HG03280 (cell line): ENCODE data around the gene DSN1.
A peak's percentile ranks its signal among the peaks of the same experiment; 100 is the strongest.

Experiments
- ATAC-seq: cut with Tn5 transposase; IDR thresholded peaks from one replicate; pipeline ENCODE4 v1.9.1; 2021; ENCODE audit warnings: mild to moderate bottlenecking, moderate library complexity; ENCODE audit not compliant: unreplicated experiment

The DSN1 gene

GRCh38 chr20:36758276-36758675 is 15.3 kb downstream of the DSN1 start:
- no peak for ATAC-seq

DNA sequence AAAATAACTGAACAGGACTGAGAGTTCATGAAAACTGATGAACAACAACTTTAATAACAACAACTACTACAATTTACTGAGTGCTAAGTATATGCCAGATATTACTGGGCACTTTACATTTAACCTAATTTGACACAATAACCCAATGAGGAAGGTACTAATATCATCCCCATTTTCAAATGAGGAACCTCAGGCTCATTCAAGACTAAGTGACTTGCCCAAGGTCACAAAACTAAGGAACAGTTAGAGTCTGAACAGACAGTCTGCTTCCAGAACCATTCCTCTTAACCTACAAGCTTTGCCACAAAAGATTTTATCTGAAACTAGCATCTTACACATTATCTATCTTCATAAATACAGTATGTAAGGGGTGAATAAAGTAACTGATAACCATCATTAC is 17.1 kb downstream of the DSN1 start:
- no peak for ATAC-seq

DNA sequence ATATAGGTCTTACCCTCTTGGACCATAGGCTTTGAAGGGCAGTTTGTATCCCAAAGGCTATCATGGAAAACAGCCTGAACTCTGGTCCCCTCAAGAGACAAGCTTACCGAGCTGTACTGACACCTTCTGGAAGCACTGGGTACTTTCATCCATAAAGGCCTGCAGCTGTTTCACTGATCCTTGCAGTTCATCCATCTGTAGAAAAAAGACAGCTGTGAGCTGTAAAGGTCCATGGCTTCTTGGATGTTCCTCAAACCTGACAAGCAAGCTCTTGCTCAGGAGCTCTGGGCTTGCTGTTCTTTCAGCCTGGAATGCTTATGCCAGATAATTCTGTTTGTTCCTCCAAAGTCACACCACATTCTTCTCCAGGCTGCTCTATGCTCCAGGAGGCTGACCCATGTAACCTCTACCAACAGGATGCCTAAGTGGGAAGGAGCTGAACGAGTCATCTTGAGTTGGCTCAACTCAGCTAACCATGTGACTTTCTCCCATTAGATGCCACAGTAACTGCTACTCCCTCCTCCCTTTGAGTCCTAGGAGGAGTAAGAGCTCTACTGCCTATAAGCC is 18.8 kb downstream of the DSN1 start:
- ATAC-seq = no peak

DNA sequence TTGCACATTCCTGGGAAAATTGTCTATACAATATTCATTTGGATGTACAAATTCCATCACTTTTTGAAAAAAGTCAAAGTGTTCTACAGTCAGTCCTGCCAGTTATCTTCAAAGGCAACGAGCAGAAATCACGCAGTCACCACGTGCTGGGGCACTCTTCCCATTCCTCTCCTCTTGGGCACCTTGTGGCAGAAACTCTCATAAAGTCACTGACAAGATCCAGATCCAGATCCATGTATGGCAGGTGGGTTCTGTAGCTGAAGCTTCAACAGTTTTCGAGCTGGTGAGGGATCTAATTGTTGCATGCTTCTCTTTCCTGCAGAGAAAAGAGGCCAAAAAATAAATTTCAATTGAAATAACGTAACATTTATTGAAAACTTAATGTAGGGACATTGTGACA is 21.0 kb downstream of the DSN1 start:
- no peak for ATAC-seq

DNA sequence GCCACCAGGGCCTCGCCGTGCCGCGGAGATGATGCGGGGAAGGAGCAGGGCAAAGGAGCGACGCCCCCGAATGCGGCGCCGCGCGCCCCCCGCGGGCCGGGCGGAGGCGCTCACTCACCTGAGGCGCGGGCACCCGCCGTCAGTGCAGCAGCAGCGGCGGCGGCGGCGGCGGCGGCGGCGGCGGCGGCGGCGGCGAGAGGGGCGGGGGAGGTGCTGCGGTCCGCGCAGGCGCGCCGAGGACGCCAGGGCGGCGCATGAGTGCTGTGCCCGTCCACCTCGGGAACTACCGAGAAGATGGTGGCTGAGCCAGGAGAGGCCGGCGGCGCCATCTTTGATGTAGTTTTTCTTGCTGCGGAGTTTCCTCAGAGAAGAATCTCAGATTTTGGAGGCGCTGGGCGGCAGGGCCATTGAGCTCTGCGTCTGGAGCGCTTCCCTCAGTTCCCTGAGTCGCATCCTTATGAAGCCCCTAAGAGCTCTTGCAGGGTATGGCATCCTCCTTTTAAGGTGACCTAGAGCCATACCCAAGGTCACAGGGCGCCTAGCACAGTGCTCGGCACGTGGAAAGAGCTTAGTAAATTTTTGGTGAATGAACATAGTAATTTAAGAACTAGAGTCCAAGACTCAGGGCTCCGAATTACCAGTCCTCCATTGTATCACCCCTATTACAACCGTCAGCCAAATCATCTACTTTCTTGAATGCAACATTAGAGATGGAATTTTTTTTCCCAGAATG is 27.5 kb downstream of the DSN1 start, which contains the start of gene NDRG3:
Gene NDRG3 (minus strand): TSS at position 164 of the 733 bp plus-strand sequence. CDS start 24,355 bp downstream, outside the sequence.
- peak; percentile 92 for ATAC-seq

- peak; percentile 6 for ATAC-seq
Measured at GRCh38 chr20:36745234-36745926, 28.2 kb downstream of the DSN1 start.

GRCh38 chr20:36744764-36745191 is 28.8 kb downstream of the DSN1 start:
- ATAC-seq = no peak

DNA sequence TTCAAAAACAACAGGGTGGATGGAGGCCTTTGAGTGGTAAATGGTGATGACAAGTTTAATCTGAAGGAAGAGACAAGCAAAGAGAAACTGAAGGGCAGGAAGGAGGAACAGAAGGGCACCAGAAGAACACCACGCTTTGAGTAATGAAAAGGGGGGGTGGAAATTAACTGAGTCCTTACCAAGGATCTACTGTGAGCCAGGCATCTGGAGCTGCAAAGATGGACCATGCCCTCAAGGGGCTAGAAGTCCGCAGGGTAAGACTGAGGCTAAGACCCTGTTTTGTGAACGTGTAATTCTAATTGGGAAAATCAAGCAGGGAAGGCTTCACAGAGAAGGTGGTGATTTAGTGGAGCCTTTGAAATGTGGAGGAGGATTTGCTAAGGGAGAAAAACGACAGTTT is 29.3 kb downstream of the DSN1 start:
- no peak for ATAC-seq

- no peak for ATAC-seq
Measured at GRCh38 chr20:36742558-36742957, 31.0 kb downstream of the DSN1 start.

DNA sequence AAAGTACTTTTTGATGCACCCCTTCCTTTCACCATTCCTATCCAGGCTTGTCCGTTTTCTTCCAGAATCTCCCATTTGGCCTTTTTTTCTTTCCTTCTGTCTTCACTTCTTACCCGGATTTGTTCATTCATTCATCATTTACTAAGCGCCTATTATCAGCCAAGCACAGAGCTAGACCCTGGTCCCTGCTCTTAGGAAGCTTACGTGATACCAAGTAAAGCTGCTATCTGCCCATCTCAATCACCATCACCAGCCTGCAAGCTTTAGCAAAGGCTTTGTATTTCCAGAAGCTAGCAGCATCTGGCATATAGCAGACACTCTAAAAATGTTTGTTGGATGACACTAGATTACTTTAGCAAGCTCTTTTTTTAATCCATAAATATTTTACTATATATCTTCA is 32.5 kb downstream of the DSN1 start:
- ATAC-seq = no peak

GRCh38 chr20:36737183-36737499 is 36.4 kb downstream of the DSN1 start:
- no peak for ATAC-seq

DNA sequence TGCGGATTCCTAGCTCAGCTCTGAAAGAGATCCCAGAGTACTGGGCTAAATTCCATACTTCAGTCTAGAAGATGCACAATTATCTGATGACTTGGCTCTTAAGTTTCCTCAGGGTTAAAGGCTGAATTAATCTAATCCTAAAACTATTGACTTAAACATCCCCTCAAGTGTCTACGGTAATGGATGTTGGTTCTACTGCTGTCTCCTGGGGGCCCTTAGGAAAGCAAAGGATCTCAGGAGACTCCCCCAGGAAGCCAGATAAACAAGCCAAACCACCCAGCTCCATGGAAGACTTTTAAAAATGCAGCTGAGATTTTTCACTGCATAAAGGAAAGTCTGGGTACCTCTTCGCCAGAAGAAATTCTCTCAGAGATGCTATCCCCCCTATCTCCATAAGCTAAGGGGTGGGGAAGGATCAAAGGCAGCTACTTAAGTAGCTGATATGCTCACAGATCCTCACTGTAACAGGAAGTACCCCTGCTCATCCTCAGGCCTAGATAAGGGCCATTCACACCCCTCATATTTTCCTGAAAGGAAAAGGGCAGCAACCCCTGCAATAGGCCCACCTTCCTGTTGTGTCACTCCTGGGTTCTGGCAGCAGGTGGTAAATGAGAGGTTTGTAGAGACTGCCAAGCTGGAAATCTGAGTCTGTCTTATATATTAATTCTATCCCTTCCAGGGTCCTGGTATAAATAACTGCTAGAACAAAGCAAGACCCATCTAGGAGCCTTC is 36.9 kb downstream of the DSN1 start:
- no peak for ATAC-seq

DNA sequence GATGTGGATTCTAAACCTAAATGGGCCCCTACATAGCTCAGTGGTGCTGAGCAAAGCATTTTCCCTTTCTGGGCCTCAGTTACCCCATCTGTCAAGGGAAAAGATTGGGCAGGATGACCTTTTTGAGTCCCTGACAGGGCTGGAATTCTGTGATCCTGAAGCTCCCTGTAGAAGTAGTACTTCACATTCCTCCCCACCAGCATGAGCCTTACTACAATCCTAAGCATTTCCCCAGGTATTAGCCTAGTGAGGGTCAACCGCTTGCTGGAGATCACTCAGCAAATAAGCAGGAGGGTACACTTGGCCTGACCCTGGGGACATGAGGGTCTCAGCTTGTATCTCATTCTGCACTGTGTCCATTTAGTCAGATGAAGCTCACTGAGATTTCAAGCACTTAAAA is 41.1 kb downstream of the DSN1 start:
- no peak for ATAC-seq

GRCh38 chr20:36728986-36729385 is 44.6 kb downstream of the DSN1 start:
- ATAC-seq = no peak

DNA sequence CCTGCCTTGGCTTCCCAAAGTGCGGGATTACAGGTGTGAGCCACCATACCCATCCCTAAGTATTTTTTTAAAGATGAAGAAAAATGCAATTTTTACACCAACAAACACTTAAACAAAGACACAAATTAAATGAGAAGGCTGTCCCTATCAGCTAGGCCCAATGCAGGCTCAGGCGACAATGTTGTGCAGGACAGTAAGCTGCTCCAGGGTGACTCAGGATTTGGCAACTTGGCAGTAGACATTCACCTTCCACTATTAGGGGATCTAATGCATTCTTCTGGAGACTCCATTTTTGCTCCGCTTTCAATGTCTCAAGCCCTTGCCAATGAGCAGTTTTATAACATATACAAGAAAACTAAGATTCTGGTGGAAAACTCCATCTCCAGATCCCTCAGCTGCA is 47.4 kb downstream of the DSN1 start:
- ATAC-seq = no peak

- no peak for ATAC-seq
Measured at GRCh38 chr20:36720510-36720909, 53.1 kb downstream of the DSN1 start.

DNA sequence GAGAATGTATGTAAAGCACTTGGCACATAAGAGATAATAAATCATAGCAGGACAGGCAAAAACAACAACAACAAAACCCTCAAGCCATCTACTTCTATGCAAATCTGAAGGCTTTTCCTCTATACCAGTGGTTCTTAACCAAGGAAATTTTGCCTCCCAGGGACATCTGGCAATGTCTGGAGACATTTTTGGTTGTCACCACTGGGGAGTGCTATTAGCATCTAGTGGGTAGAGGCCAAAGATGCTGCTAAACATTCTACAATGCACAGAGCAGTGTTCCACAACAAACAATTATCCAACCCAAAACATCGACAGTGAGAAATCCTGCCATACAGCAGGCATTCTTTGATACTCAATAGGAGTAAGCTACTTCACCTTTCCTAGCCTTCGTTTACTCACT is 55.9 kb downstream of the DSN1 start:
- no peak for ATAC-seq

- no peak for ATAC-seq
Measured at GRCh38 chr20:36717021-36717420, 56.5 kb downstream of the DSN1 start.

DNA sequence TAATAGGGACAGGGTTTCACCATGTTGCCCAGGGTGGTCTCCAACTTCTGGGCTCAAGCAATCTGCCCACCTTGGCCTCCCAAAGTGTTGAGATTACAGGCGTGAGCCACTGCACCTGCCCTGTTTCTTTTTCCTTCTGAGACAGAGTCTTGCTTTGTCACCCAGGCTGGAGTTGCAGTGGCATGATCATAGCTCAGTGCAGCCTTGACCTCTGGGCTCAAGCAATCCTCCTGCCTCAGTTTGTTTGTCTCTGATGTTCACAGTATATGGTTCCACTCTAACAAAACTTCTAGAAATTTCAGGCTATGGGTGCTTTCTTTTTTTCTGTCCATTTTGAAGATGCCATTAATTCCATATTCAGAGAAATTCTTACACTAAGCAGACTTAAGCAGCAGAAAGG is 60.8 kb downstream of the DSN1 start:
- ATAC-seq = no peak

GRCh38 chr20:36709126-36709525 is 64.4 kb downstream of the DSN1 start:
- ATAC-seq = no peak

- ATAC-seq = no peak
Measured at GRCh38 chr20:36703530-36703929, 70.0 kb downstream of the DSN1 start.
